ENCODE results near the gene MYO9A.

- TF ChIP-seq CTCF (IDR thresholded peaks at IDR 0.05; ENCODE audit: poor library complexity) (no peak), EZH2 (IDR thresholded peaks at IDR 0.05; ENCODE audit: borderline replicate concordance) (no peak)
Measured at GRCh38 chr15:71880276-71880675, 237.7 kb downstream of the MYO9A start.

Measured in hepatocyte (in vitro differentiated cells).